ENCODE measurements around the gene NIM1K. TPM values are rescaled to one million over a fixed set of nuclear protein-coding genes. Genes with fewer than 3 reads are reported as not detected.

The NIM1K gene
- polyA plus RNA-seq, 1 experiment: 1.3 TPM

- DNase-seq (ENCODE audit: low read depth): no peak
- POLR2A ChIA-PET: no interaction called here
- H3K4me3 ChIP-seq (ENCODE audit: low read depth, low read length): no peak overlapping the region
- H3K27me3 ChIP-seq (ENCODE audit: control insufficient read depth, insufficient read depth, low read length): no peaks in the 10 kb centered on the region
- CTCF ChIA-PET: no interaction called here
- no peak for TF ChIP-seq CTCF (IDR thresholded peaks at IDR 0.05; ENCODE audit: insufficient read depth, low read depth, low read length)
- peaks cover 7% of the 10 kb centered on the region for H3K36me3 ChIP-seq (ENCODE audit: control insufficient read depth, insufficient read depth, low read length)
Measured at GRCh38 chr5:43296835-43297234, 104.8 kb downstream of the NIM1K start.

GRCh38 chr5:43298443-43298842 lies 106.4 kb downstream of the NIM1K start:
- no peak for DNase-seq (ENCODE audit: low read depth)
- Histone ChIP-seq H3K4me3 (ENCODE audit: low read depth, low read length) (no peak overlapping the region), H3K36me3 (ENCODE audit: control insufficient read depth, insufficient read depth, low read length) (peaks cover 7% of the 10 kb centered on the region), H3K27me3 (ENCODE audit: control insufficient read depth, insufficient read depth, low read length) (no peaks in the 10 kb centered on the region)
- TF ChIP-seq CTCF (IDR thresholded peaks at IDR 0.05; ENCODE audit: insufficient read depth, low read depth, low read length): no peak
- ChIA-PET CTCF (interaction anchor here (0.8 to 1.2 kb wide), 2 partner anchors 14 to 99 kb away, joined by 3 read pairs; no protein-coding TSS in a partner anchor), POLR2A (no interaction called here)

- TF ChIP-seq CTCF (IDR thresholded peaks at IDR 0.05; ENCODE audit: insufficient read depth, low read depth, low read length): no peak
- no peak overlapping the region for H3K4me3 ChIP-seq (ENCODE audit: low read depth, low read length)
- H3K27me3 ChIP-seq (ENCODE audit: control insufficient read depth, insufficient read depth, low read length): no peaks in the 10 kb centered on the region
- ChIA-PET CTCF (interaction anchor here (0.7 kb wide), 2 partner anchors 179 to 1436 kb away, joined by 3 read pairs; partner anchors contain the start of gene ZNF131), POLR2A (no interaction called here)
- DNase-seq (ENCODE audit: low read depth): no peak
- H3K36me3 ChIP-seq (ENCODE audit: control insufficient read depth, insufficient read depth, low read length): peaks cover 6% of the 10 kb centered on the region
Measured at GRCh38 chr5:43300112-43300511, 108.1 kb downstream of the NIM1K start.

- DNase-seq (ENCODE audit: low read depth): no peak
- Histone ChIP-seq H3K27me3 (ENCODE audit: control insufficient read depth, insufficient read depth, low read length) (no peaks in the 10 kb centered on the region), H3K36me3 (ENCODE audit: control insufficient read depth, insufficient read depth, low read length) (peaks cover 6% of the 10 kb centered on the region), H3K4me3 (ENCODE audit: low read depth, low read length) (no peak overlapping the region)
- ChIA-PET CTCF (no interaction called here), POLR2A (no interaction called here)
- TF ChIP-seq CTCF (IDR thresholded peaks at IDR 0.05; ENCODE audit: insufficient read depth, low read depth, low read length): no peak
Measured at GRCh38 chr5:43301653-43302091, 109.6 kb downstream of the NIM1K start.

- Histone ChIP-seq H3K27me3 (ENCODE audit: control insufficient read depth, insufficient read depth, low read length) (no peaks in the 10 kb centered on the region), H3K36me3 (ENCODE audit: control insufficient read depth, insufficient read depth, low read length) (peaks cover 3% of the 10 kb centered on the region), H3K4me3 (ENCODE audit: low read depth, low read length) (no peak overlapping the region)
- CTCF ChIA-PET: interaction anchor here (2.2 kb wide), 1 partner anchor 197 kb away, joined by 6 read pairs; no protein-coding TSS in a partner anchor
- no peak for DNase-seq (ENCODE audit: low read depth)
- TF ChIP-seq CTCF (IDR thresholded peaks at IDR 0.05; ENCODE audit: insufficient read depth, low read depth, low read length): no peak
- POLR2A ChIA-PET: no interaction called here
Measured at GRCh38 chr5:43302481-43302880, 110.5 kb downstream of the NIM1K start.
